Kidney epithelial cell (primary cell): ENCODE data around the gene USP34. TPM values are rescaled to one million over a fixed set of nuclear protein-coding genes. Genes with fewer than 3 reads are reported as not detected.
A peak's percentile ranks its signal among the peaks of the same experiment; 100 is the strongest.

Experiments
- DNase-seq: peaks from one replicate; pipeline ENCODE4 v3.0.0-alpha.2; 2010; ENCODE audit warnings: low read depth
- H3K27me3 ChIP-seq: 2 replicates; pipeline ENCODE4 v1.6.0; 2011; ENCODE audit warnings: low read length; ENCODE audit not compliant: control insufficient read depth, insufficient read depth
- H3K36me3 ChIP-seq: 2 replicates; pipeline ENCODE4 v1.5.1; 2011; ENCODE audit warnings: low read length; ENCODE audit not compliant: control insufficient read depth, insufficient read depth
- H3K4me3 ChIP-seq: 2 replicates; pipeline ENCODE4 v1.5.1; 2011; ENCODE audit warnings: low read depth, mild to moderate bottlenecking, control low read depth, low read length
- CTCF ChIP-seq: IDR thresholded peaks from 2 replicates; pipeline ENCODE4 v1.5.1; 2011; ENCODE audit warnings: mild to moderate bottlenecking, moderate library complexity, low read length, control low read depth, inconsistent platforms; ENCODE audit not compliant: insufficient read depth, poor library complexity, severe bottlenecking
- total RNA-seq: library from RNA; depleted of rRNA; stranded (reverse); fragments of >200 nt; gene quantifications from 2 replicates; pipeline ENCODE4 v1.2.3, GENCODE V29; 2015

The USP34 gene
- total RNA-seq, 1 donor from 2014 or later: 90.0 TPM

- H3K36me3 ChIP-seq: no peaks in the 10 kb centered on the region
- no peaks in the 10 kb centered on the region for H3K27me3 ChIP-seq
- DNase-seq: no peak
- no peak for TF ChIP-seq CTCF
- H3K4me3 ChIP-seq: no peak overlapping the region
Measured at GRCh38 chr2:61435291-61435690, 35.6 kb downstream of the USP34 start.

GRCh38 chr2:61434314-61434713 is 36.6 kb downstream of the USP34 start:
- no peaks in the 10 kb centered on the region for H3K27me3 ChIP-seq
- DNase-seq: no peak
- H3K36me3 ChIP-seq: no peaks in the 10 kb centered on the region
- no peak for TF ChIP-seq CTCF
- no peak overlapping the region for H3K4me3 ChIP-seq

GRCh38 chr2:61433606-61434005 is 37.3 kb downstream of the USP34 start:
- Histone ChIP-seq H3K36me3 (no peaks in the 10 kb centered on the region), H3K27me3 (no peaks in the 10 kb centered on the region), H3K4me3 (no peak overlapping the region)
- no peak for DNase-seq
- no peak for TF ChIP-seq CTCF

- Histone ChIP-seq H3K27me3 (no peaks in the 10 kb centered on the region), H3K36me3 (no peaks in the 10 kb centered on the region), H3K4me3 (no peak overlapping the region)
- DNase-seq: no peak
- TF ChIP-seq CTCF: no peak
Measured at GRCh38 chr2:61432990-61433389, 37.9 kb downstream of the USP34 start.

- no peak for TF ChIP-seq CTCF
- Histone ChIP-seq H3K36me3 (peaks cover 2% of the 10 kb centered on the region), H3K4me3 (no peak overlapping the region), H3K27me3 (no peaks in the 10 kb centered on the region)
- no peak for DNase-seq
Measured at GRCh38 chr2:61431345-61431744, 39.5 kb downstream of the USP34 start.

- Histone ChIP-seq H3K4me3 (no peak overlapping the region), H3K27me3 (no peaks in the 10 kb centered on the region), H3K36me3 (peaks cover 2% of the 10 kb centered on the region)
- DNase-seq: no peak
- peak; percentile 46 for TF ChIP-seq CTCF
Measured at GRCh38 chr2:61426267-61426897, 44.5 kb downstream of the USP34 start.
